Stimulated activated memory B cell treated with anti-CD40 and anti-IgM and Interleukin-4, amounts not matched to agents 10 μg/mL and 1 μg/mL and 100 μg/mL, for 72 hours (primary cell): Measurements from ENCODE around the gene NUDT15.

Source experiments
- ATAC-seq: fragments of 150-1000 bp; cut with Tn5 transposase; 2 replicates; pipeline ENCODE4 v1.10.0; 2021
- H3K27ac Mint-ChIP-seq: one replicate; pipeline ENCODE4 v1.8.0; 2022; ENCODE audit warnings: mild to moderate bottlenecking, mixed read lengths
- H3K27me3 Mint-ChIP-seq: one replicate; pipeline ENCODE4 v1.8.0; 2022; ENCODE audit warnings: mixed read lengths
- H3K36me3 Mint-ChIP-seq: one replicate; pipeline ENCODE4 v1.8.0; 2022; ENCODE audit warnings: mixed read lengths
- H3K4me1 Mint-ChIP-seq: one replicate; pipeline ENCODE4 v1.8.0; 2022; ENCODE audit warnings: mixed read lengths
- H3K4me3 Mint-ChIP-seq: one replicate; pipeline ENCODE4 v1.8.0; 2022; ENCODE audit warnings: mild to moderate bottlenecking, moderate library complexity, mixed read lengths
- H3K9me3 Mint-ChIP-seq: one replicate; pipeline ENCODE4 v1.8.0; 2022; ENCODE audit warnings: mixed read lengths

Gene NUDT15

DNA sequence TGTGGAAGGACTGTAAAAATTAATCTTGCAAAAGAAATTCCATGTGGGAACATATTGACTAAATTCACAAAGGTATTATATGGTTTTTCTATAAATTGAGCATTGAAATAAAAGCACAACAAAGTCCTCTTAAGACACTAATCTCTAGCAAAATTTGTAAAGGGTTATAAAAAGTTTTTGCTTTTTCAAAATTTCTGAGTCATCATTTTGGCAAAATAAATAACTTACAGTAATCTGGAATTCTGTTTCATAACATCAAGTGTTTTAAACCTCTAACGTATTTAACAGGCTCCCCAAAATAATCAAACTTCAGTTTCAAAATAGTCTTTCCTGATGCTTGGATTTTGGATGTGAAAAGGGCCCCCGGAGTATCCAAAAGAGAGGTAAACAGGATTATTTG is 31.4 kb downstream of the NUDT15 start:
- Mint-ChIP-seq H3K4me1 (peaks cover 6% of the 10 kb centered on the region), H3K27ac (no peak overlapping the region), H3K27me3 (no peaks in the 10 kb centered on the region), H3K4me3 (no peak overlapping the region), H3K9me3 (peaks cover 3% of the 10 kb centered on the region), H3K36me3 (peaks cover 86% of the 10 kb centered on the region)
- ATAC-seq, result no peak

DNA sequence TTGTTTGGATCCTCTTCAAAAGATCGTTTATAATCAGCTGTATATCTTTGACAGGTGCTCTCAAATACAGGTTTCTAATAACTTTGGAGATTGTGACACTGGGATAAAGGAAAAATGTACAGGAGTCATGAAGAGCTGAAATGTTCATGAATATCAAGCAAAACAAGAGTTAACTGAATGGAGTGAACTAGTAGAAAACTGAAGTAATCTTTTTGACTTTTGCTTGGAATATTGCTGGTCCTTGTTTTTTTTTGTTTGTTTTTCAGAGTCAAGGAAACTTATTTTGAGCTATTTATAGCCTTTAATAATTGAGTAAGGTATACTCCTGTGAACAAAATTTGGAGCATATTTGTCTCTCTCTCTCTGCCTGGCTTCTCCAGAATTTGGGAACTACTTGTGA is 32.0 kb downstream of the NUDT15 start:
- Mint-ChIP-seq H3K27me3 (no peaks in the 10 kb centered on the region), H3K4me1 (peaks cover 6% of the 10 kb centered on the region), H3K4me3 (no peak overlapping the region), H3K27ac (no peak overlapping the region), H3K9me3 (peaks cover 3% of the 10 kb centered on the region), H3K36me3 (peaks cover 90% of the 10 kb centered on the region)
- no peak for ATAC-seq

DNA sequence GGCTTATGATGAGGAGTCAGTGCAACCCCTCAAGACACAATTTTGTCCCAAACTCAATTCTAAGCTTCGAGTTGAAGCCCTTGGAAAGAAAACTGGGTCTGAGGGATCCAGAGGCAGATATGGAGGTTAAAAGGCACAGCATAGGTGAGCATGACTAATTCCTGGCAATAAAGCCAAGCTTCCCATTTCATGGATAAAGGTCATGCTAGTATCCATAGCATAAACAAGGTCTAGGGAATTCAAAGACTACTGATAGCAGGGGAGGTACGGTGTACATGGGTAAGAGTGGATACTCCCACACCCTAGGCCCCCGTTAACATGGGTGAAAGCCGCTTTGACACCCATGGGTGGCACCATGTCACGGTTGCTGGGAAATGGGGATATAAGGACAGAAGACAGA is 33.4 kb downstream of the NUDT15 start:
- Mint-ChIP-seq H3K27ac (no peak overlapping the region), H3K4me1 (no peaks in the 10 kb centered on the region), H3K4me3 (no peak overlapping the region), H3K9me3 (peaks cover 3% of the 10 kb centered on the region), H3K27me3 (no peaks in the 10 kb centered on the region), H3K36me3 (peaks cover 90% of the 10 kb centered on the region)
- ATAC-seq, result no peak

DNA sequence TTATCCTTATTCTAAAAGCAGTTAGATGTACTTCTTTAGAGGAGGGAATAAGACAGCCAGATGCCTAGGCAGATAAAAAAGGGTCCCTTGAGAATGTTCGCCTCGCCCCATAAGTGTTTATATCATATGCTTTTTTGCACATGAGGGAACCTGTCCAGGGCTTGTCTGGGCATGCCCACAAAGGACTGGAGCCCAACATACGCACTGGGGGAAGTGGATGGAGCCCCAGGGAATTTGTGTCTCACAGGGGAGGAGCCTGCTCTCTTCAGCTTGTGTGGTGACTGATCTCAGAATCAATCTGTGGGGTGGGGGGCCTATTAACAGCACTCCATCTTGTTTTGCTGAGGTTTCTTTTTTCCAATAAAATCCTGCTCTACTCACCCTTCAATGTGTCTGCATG is 34.8 kb downstream of the NUDT15 start:
- peaks cover 79% of the 10 kb centered on the region for H3K36me3 Mint-ChIP-seq
- no peaks in the 10 kb centered on the region for H3K4me1 Mint-ChIP-seq
- no peak overlapping the region for H3K27ac Mint-ChIP-seq
- peaks cover 3% of the 10 kb centered on the region for H3K9me3 Mint-ChIP-seq
- no peaks in the 10 kb centered on the region for H3K27me3 Mint-ChIP-seq
- no peak for ATAC-seq
- no peak overlapping the region for H3K4me3 Mint-ChIP-seq

- Mint-ChIP-seq H3K4me1 (no peaks in the 10 kb centered on the region), H3K27me3 (no peaks in the 10 kb centered on the region), H3K9me3 (peaks cover 3% of the 10 kb centered on the region), H3K36me3 (peaks cover 75% of the 10 kb centered on the region), H3K27ac (no peak overlapping the region), H3K4me3 (no peak overlapping the region)
- ATAC-seq, result no peak
These were observed 35.3 kb downstream of the NUDT15 start for GRCh38 chr13:48072787-48073186.

GRCh38 chr13:48074006-48074405 is 36.5 kb downstream of the NUDT15 start:
- Mint-ChIP-seq H3K27ac (no peak overlapping the region), H3K4me3 (no peak overlapping the region), H3K27me3 (no peaks in the 10 kb centered on the region), H3K36me3 (peaks cover 71% of the 10 kb centered on the region), H3K9me3 (peaks cover 3% of the 10 kb centered on the region), H3K4me1 (no peaks in the 10 kb centered on the region)
- ATAC-seq, result no peak

GRCh38 chr13:48078251-48078656 is 40.7 kb downstream of the NUDT15 start:
- peaks cover 55% of the 10 kb centered on the region for H3K36me3 Mint-ChIP-seq
- H3K4me3 Mint-ChIP-seq, result no peak overlapping the region
- ATAC-seq, result peak; percentile 96
- no peaks in the 10 kb centered on the region for H3K4me1 Mint-ChIP-seq
- no peak overlapping the region for H3K27ac Mint-ChIP-seq
- no peaks in the 10 kb centered on the region for H3K9me3 Mint-ChIP-seq
- no peaks in the 10 kb centered on the region for H3K27me3 Mint-ChIP-seq

GRCh38 chr13:48081739-48082138 is 44.2 kb downstream of the NUDT15 start:
- H3K36me3 Mint-ChIP-seq, result peaks cover 40% of the 10 kb centered on the region
- H3K4me1 Mint-ChIP-seq, result no peaks in the 10 kb centered on the region

DNA sequence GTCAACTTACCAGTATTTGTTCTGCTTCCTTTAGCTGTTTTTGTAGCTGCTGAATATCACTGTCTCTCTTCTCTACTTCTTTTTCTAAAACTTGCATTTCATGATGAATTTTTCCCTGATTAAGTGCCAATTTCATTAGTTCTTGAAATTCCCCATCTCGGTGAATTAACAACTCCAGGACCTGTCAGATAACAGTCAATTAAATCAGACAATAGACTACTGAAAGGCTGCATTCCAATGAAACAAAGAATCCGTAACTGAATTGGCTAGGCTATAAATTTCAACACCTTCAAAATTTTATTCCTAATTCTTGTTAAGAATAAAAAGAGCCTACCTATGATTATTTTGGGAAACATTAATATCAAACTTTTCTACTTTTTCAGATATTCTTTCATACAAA is 48.7 kb downstream of the NUDT15 start:
- H3K4me1 Mint-ChIP-seq, result peaks cover 11% of the 10 kb centered on the region

More at GRCh38 chr13:48081739-48082138, 44.2 kb downstream of the NUDT15 start:
- Mint-ChIP-seq H3K27ac (no peak overlapping the region), H3K27me3 (no peaks in the 10 kb centered on the region), H3K4me3 (no peak overlapping the region), H3K9me3 (no peaks in the 10 kb centered on the region)
- no peak for ATAC-seq

GRCh38 chr13:48093588-48093987 is 56.1 kb downstream of the NUDT15 start:
- H3K4me3 Mint-ChIP-seq, result peak overlapping the region; percentile 88
- H3K4me1 Mint-ChIP-seq, result peaks cover 42% of the 10 kb centered on the region
- ATAC-seq, result no peak
- H3K36me3 Mint-ChIP-seq, result peaks cover 6% of the 10 kb centered on the region
- H3K27me3 Mint-ChIP-seq, result no peaks in the 10 kb centered on the region
- H3K9me3 Mint-ChIP-seq, result peaks cover 3% of the 10 kb centered on the region
- H3K27ac Mint-ChIP-seq, result peak overlapping the region; percentile 93

More for the DNA sequence above, 48.7 kb downstream of the NUDT15 start:
- Mint-ChIP-seq H3K9me3 (no peaks in the 10 kb centered on the region), H3K36me3 (peaks cover 18% of the 10 kb centered on the region), H3K27ac (no peak overlapping the region), H3K4me3 (no peak overlapping the region), H3K27me3 (no peaks in the 10 kb centered on the region)
- ATAC-seq, result no peak

GRCh38 chr13:48094404-48094780 is 56.9 kb downstream of the NUDT15 start:
- Mint-ChIP-seq H3K4me3 (peak overlapping the region; percentile 88), H3K27me3 (no peaks in the 10 kb centered on the region), H3K9me3 (peaks cover 3% of the 10 kb centered on the region), H3K4me1 (peaks cover 36% of the 10 kb centered on the region), H3K36me3 (peaks cover 6% of the 10 kb centered on the region), H3K27ac (peak overlapping the region; percentile 93)
- peak; percentile 22 for ATAC-seq

GRCh38 chr13:48094781-48095502 is 57.4 kb downstream of the NUDT15 start, which contains the start of gene MED4:
Gene MED4 (minus strand): TSS chr13:48095104. CDS start chr13:48095078, 26 bp downstream.
- peak; percentile 95 for ATAC-seq
- H3K27me3 Mint-ChIP-seq, result no peaks in the 10 kb centered on the region
- peaks cover 6% of the 10 kb centered on the region for H3K36me3 Mint-ChIP-seq
- peaks cover 3% of the 10 kb centered on the region for H3K9me3 Mint-ChIP-seq
- peak within 1 kb of the TSS; percentile 88 for H3K4me3 Mint-ChIP-seq
- peaks cover 32% of the 10 kb centered on the region for H3K4me1 Mint-ChIP-seq
- H3K27ac Mint-ChIP-seq, result peak within 1 kb of the TSS; percentile 93

GRCh38 chr13:48096670-48097069 is 59.1 kb downstream of the NUDT15 start:
- H3K9me3 Mint-ChIP-seq, result peaks cover 3% of the 10 kb centered on the region
- no peak for ATAC-seq
- no peaks in the 10 kb centered on the region for H3K27me3 Mint-ChIP-seq
- H3K4me3 Mint-ChIP-seq, result no peak overlapping the region
- no peak overlapping the region for H3K27ac Mint-ChIP-seq
- peaks cover 2% of the 10 kb centered on the region for H3K36me3 Mint-ChIP-seq
- H3K4me1 Mint-ChIP-seq, result peaks cover 27% of the 10 kb centered on the region
